GM23338 (cell line): ENCODE data around the gene ETHE1.

Experiments used
- POLR2AphosphoS5 ChIP-seq: IDR thresholded peaks from 2 replicates; pipeline ENCODE4 v1.6.1; 2016; ENCODE audit warnings: antibody characterized with exemption, low read depth
- TF ChIP-seq, protein P1 (sequence below): IDR thresholded peaks from 2 replicates; pipeline ENCODE4 v1.6.1; 2016; ENCODE audit warnings: antibody characterized with exemption

- no peak for TF ChIP-seq POLR2AphosphoS5
- TF ChIP-seq, protein P1, sequence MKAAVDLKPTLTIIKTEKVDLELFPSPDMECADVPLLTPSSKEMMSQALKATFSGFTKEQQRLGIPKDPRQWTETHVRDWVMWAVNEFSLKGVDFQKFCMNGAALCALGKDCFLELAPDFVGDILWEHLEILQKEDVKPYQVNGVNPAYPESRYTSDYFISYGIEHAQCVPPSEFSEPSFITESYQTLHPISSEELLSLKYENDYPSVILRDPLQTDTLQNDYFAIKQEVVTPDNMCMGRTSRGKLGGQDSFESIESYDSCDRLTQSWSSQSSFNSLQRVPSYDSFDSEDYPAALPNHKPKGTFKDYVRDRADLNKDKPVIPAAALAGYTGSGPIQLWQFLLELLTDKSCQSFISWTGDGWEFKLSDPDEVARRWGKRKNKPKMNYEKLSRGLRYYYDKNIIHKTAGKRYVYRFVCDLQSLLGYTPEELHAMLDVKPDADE = no peak
These were observed 31.9 kb downstream of the ETHE1 start for GRCh38 chr19:43495082-43495481.
